ENCODE results near the gene POLR2E.

POLR2E gene

GRCh38 chr19:1081301-1082164, 13.6 kb downstream of the POLR2E start:
- peaks cover 6% of the 10 kb centered on the region for H3K79me1 ChIP-seq (ENCODE audit: low read depth, low read length)
- no peaks in the 10 kb centered on the region for H3K9me3 ChIP-seq (replicated peaks in 1 of 2; ENCODE audit: control insufficient read depth in 2 of 2, insufficient read depth in 1 of 2, low read depth in 1 of 2, low read length in 2 of 2)
- no CpG with 5 or more reads among the region's 58 CpGs for WGBS, 2 donors (ENCODE audit: extremely low coverage in 2 of 2, insufficient read length in 2 of 2, insufficient replicate concordance in 1 of 2)
- no peak overlapping the region for H3K4me2 ChIP-seq (ENCODE audit: insufficient read depth, low read length, poor library complexity, severe bottlenecking)
- H2BK5ac ChIP-seq (ENCODE audit: low read length), result peak overlapping the region; percentile 66
- H2AK5ac ChIP-seq (ENCODE audit: low read depth, low read length), result peak overlapping the region; percentile 88
- H2BK12ac ChIP-seq (ENCODE audit: low read length), result no peak overlapping the region
- no peak overlapping the region for H3K4ac ChIP-seq (ENCODE audit: low read length)
- H3K27ac ChIP-seq (replicated peaks; ENCODE audit: low read length), result no peak overlapping the region
- no peak overlapping the region for H3K9ac ChIP-seq (ENCODE audit: low read depth, low read length, poor library complexity)
- H3K4me3 ChIP-seq (ENCODE audit: low read length in 2 of 2), result peak overlapping the region in 1 of 2 donors; percentile 27
- no peak overlapping the region for H2AFZ ChIP-seq (ENCODE audit: low read length)
- no peak for DNase-seq (ENCODE audit: low spot score)
- no peak overlapping the region for H2BK120ac ChIP-seq (ENCODE audit: low read depth, low read length)
- peak overlapping the region; percentile 89 for H3K18ac ChIP-seq (ENCODE audit: low read length)
- no peak overlapping the region for H4K91ac ChIP-seq (ENCODE audit: low read depth, low read length, poor library complexity)
- peaks cover 9 to 62% of the 10 kb centered on the region in 2 donors for H3K36me3 ChIP-seq (replicated peaks in 1 of 2; ENCODE audit: control insufficient read depth in 2 of 2, insufficient read depth in 2 of 2, low read length in 2 of 2)
- H3K23ac ChIP-seq (ENCODE audit: low read depth, low read length, poor library complexity), result peak overlapping the region; percentile 95
- H3K14ac ChIP-seq (ENCODE audit: low read length), result no peak overlapping the region
- peaks cover 0 to 2% of the 10 kb centered on the region in 2 donors for H3K4me1 ChIP-seq (ENCODE audit: control insufficient read depth in 2 of 2, insufficient read depth in 1 of 2, low read depth in 1 of 2, low read length in 2 of 2)
- H2BK15ac ChIP-seq (ENCODE audit: low read length), result peak overlapping the region; percentile 58
- no peak overlapping the region for H4K8ac ChIP-seq (ENCODE audit: low read depth, low read length)
- H3K27me3 ChIP-seq (ENCODE audit: control insufficient read depth in 3 of 3, insufficient read depth in 3 of 3, low read depth in 1 of 3, low read length in 3 of 3), result no peaks in the 10 kb centered on the region

DNA sequence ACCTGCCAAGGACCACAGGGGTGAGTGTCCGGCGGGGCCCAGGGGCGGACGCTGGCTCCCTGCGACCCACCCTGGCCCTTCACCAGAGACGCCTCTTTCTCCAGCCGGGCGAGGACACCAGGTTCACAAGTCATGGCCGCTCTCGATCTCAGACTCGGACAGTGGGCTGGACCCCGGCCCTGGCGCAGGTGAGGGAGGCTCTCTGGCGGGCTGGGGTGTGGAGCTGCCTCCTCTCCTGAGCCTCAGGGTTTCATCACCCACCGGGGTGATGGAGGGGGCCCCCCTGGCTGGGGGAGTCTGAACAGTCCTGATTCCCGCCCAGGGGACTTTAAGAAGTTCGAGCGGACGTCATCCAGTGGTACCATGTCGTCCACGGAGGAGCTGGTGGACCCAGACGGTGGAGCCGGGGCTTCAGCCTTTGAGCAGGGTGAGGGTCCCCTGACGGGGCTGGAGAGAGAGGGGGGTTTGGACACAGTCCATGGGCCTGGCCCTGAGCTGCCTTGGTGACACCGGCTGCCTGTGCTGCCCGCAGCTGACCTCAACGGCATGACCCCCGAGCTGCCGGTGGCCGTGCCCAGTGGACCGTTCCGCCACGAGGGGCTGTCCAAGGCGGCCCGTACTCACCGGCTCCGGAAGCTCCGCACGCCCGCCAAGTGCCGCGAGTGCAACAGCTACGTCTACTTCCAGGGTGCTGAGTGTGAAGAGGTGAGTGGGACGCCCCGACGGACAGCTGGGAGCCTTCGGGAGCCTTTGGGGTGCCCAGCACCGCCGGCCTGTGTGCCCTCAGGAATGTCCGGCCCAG, 14.6 kb downstream of the POLR2E start:
- no peak for DNase-seq (ENCODE audit: low spot score)
- Histone ChIP-seq H3K23ac (ENCODE audit: low read depth, low read length, poor library complexity) (no peak overlapping the region), H4K8ac (ENCODE audit: low read depth, low read length) (no peak overlapping the region), H3K27me3 (ENCODE audit: control insufficient read depth in 3 of 3, insufficient read depth in 3 of 3, low read depth in 1 of 3, low read length in 3 of 3) (no peaks in the 10 kb centered on the region), H3K4me2 (ENCODE audit: insufficient read depth, low read length, poor library complexity, severe bottlenecking) (no peak overlapping the region), H2AFZ (ENCODE audit: low read length) (no peak overlapping the region), H3K4me1 (ENCODE audit: control insufficient read depth in 2 of 2, insufficient read depth in 1 of 2, low read depth in 1 of 2, low read length in 2 of 2) (peaks cover 0 to 2% of the 10 kb centered on the region in 2 donors), H3K9ac (ENCODE audit: low read depth, low read length, poor library complexity) (peak overlapping the region; percentile 60), H3K4ac (ENCODE audit: low read length) (no peak overlapping the region), H2AK5ac (ENCODE audit: low read depth, low read length) (no peak overlapping the region), H3K4me3 (ENCODE audit: low read length in 2 of 2) (no peak overlapping the region), H4K91ac (ENCODE audit: low read depth, low read length, poor library complexity) (no peak overlapping the region), H3K9me3 (replicated peaks in 1 of 2; ENCODE audit: control insufficient read depth in 2 of 2, insufficient read depth in 1 of 2, low read depth in 1 of 2, low read length in 2 of 2) (no peaks in the 10 kb centered on the region), H2BK12ac (ENCODE audit: low read length) (peak overlapping the region; percentile 41), H3K14ac (ENCODE audit: low read length) (no peak overlapping the region), H3K18ac (ENCODE audit: low read length) (no peak overlapping the region), H2BK15ac (ENCODE audit: low read length) (peak overlapping the region; percentile 37), H2BK5ac (ENCODE audit: low read length) (peak overlapping the region; percentile 84), H3K27ac (replicated peaks; ENCODE audit: low read length) (no peak overlapping the region), H3K36me3 (replicated peaks in 1 of 2; ENCODE audit: control insufficient read depth in 2 of 2, insufficient read depth in 2 of 2, low read length in 2 of 2) (peaks cover 13 to 59% of the 10 kb centered on the region in 2 donors), H3K79me1 (ENCODE audit: low read depth, low read length) (peaks cover 6% of the 10 kb centered on the region), H2BK120ac (ENCODE audit: low read depth, low read length) (no peak overlapping the region)
- WGBS, 2 donors (ENCODE audit: extremely low coverage in 2 of 2, insufficient read length in 2 of 2, insufficient replicate concordance in 1 of 2), result no CpG with 5 or more reads among the region's 50 CpGs

GRCh38 chr19:1079566-1080111, 15.5 kb downstream of the POLR2E start:
- Histone ChIP-seq H4K91ac (ENCODE audit: low read depth, low read length, poor library complexity) (no peak overlapping the region), H3K4me1 (ENCODE audit: control insufficient read depth in 2 of 2, insufficient read depth in 1 of 2, low read depth in 1 of 2, low read length in 2 of 2) (peaks cover 0 to 2% of the 10 kb centered on the region in 2 donors), H3K4me3 (ENCODE audit: low read length in 2 of 2) (no peak overlapping the region), H3K23ac (ENCODE audit: low read depth, low read length, poor library complexity) (no peak overlapping the region), H2BK15ac (ENCODE audit: low read length) (no peak overlapping the region), H3K4me2 (ENCODE audit: insufficient read depth, low read length, poor library complexity, severe bottlenecking) (no peak overlapping the region), H2BK12ac (ENCODE audit: low read length) (peak overlapping the region; percentile 22), H3K9ac (ENCODE audit: low read depth, low read length, poor library complexity) (no peak overlapping the region), H3K9me3 (replicated peaks in 1 of 2; ENCODE audit: control insufficient read depth in 2 of 2, insufficient read depth in 1 of 2, low read depth in 1 of 2, low read length in 2 of 2) (no peaks in the 10 kb centered on the region), H3K79me1 (ENCODE audit: low read depth, low read length) (peaks cover 6% of the 10 kb centered on the region), H2AK5ac (ENCODE audit: low read depth, low read length) (no peak overlapping the region), H3K14ac (ENCODE audit: low read length) (no peak overlapping the region), H3K27me3 (ENCODE audit: control insufficient read depth in 3 of 3, insufficient read depth in 3 of 3, low read depth in 1 of 3, low read length in 3 of 3) (no peaks in the 10 kb centered on the region), H4K8ac (ENCODE audit: low read depth, low read length) (no peak overlapping the region), H2AFZ (ENCODE audit: low read length) (no peak overlapping the region), H2BK5ac (ENCODE audit: low read length) (no peak overlapping the region), H3K18ac (ENCODE audit: low read length) (no peak overlapping the region), H2BK120ac (ENCODE audit: low read depth, low read length) (no peak overlapping the region), H3K4ac (ENCODE audit: low read length) (no peak overlapping the region), H3K27ac (replicated peaks; ENCODE audit: low read length) (no peak overlapping the region), H3K36me3 (replicated peaks in 1 of 2; ENCODE audit: control insufficient read depth in 2 of 2, insufficient read depth in 2 of 2, low read length in 2 of 2) (peaks cover 12 to 57% of the 10 kb centered on the region in 2 donors)
- WGBS, 2 donors (ENCODE audit: extremely low coverage in 2 of 2, insufficient read length in 2 of 2, insufficient replicate concordance in 1 of 2), result no CpG with 5 or more reads among the region's 45 CpGs
- no peak for DNase-seq (ENCODE audit: low spot score)

GRCh38 chr19:1076951-1077350, 18.2 kb downstream of the POLR2E start:
- Histone ChIP-seq H3K36me3 (replicated peaks in 1 of 2; ENCODE audit: control insufficient read depth in 2 of 2, insufficient read depth in 2 of 2, low read length in 2 of 2) (peaks cover 6 to 53% of the 10 kb centered on the region in 2 donors), H2AK5ac (ENCODE audit: low read depth, low read length) (no peak overlapping the region), H3K79me1 (ENCODE audit: low read depth, low read length) (peaks cover 5% of the 10 kb centered on the region), H3K9me3 (replicated peaks in 1 of 2; ENCODE audit: control insufficient read depth in 2 of 2, insufficient read depth in 1 of 2, low read depth in 1 of 2, low read length in 2 of 2) (no peaks in the 10 kb centered on the region), H3K4me1 (ENCODE audit: control insufficient read depth in 2 of 2, insufficient read depth in 1 of 2, low read depth in 1 of 2, low read length in 2 of 2) (no peaks in the 10 kb centered on the region), H4K8ac (ENCODE audit: low read depth, low read length) (no peak overlapping the region), H2BK120ac (ENCODE audit: low read depth, low read length) (no peak overlapping the region), H2BK12ac (ENCODE audit: low read length) (no peak overlapping the region), H3K4me2 (ENCODE audit: insufficient read depth, low read length, poor library complexity, severe bottlenecking) (no peak overlapping the region), H3K4me3 (ENCODE audit: low read length in 2 of 2) (no peak overlapping the region), H4K91ac (ENCODE audit: low read depth, low read length, poor library complexity) (no peak overlapping the region), H3K18ac (ENCODE audit: low read length) (no peak overlapping the region), H3K23ac (ENCODE audit: low read depth, low read length, poor library complexity) (no peak overlapping the region), H3K27ac (replicated peaks; ENCODE audit: low read length) (no peak overlapping the region), H2BK15ac (ENCODE audit: low read length) (no peak overlapping the region), H3K9ac (ENCODE audit: low read depth, low read length, poor library complexity) (no peak overlapping the region), H3K27me3 (ENCODE audit: control insufficient read depth in 3 of 3, insufficient read depth in 3 of 3, low read depth in 1 of 3, low read length in 3 of 3) (no peaks in the 10 kb centered on the region), H2AFZ (ENCODE audit: low read length) (no peak overlapping the region), H3K4ac (ENCODE audit: low read length) (no peak overlapping the region), H2BK5ac (ENCODE audit: low read length) (no peak overlapping the region), H3K14ac (ENCODE audit: low read length) (no peak overlapping the region)
- no peak for DNase-seq (ENCODE audit: low spot score)
- no CpG with 5 or more reads among the region's 16 CpGs for WGBS, 2 donors (ENCODE audit: extremely low coverage in 2 of 2, insufficient read length in 2 of 2, insufficient replicate concordance in 1 of 2)
